ENCODE results near the gene TIGAR.

Gene TIGAR

DNA sequence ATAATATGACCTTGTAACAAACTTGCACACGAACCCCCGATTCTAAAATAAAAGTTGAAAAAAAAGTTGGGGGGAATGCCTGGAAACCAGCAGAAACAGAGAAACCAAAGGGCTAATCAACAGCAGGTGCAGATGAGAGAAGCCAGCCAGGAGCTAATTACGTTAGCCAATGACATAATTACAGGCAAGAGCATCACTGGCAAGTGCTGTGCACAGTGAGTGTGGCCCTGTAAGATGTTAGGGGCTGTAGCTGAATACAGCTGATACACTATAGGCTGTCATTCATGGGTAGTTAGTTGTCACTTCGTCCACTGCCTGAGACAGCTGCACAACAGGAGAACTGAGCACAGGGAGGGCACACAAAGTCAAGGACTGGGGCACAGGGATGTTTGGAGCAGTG lies 65.8 kb downstream of the TIGAR start:
- TF ChIP-seq, protein P1, sequence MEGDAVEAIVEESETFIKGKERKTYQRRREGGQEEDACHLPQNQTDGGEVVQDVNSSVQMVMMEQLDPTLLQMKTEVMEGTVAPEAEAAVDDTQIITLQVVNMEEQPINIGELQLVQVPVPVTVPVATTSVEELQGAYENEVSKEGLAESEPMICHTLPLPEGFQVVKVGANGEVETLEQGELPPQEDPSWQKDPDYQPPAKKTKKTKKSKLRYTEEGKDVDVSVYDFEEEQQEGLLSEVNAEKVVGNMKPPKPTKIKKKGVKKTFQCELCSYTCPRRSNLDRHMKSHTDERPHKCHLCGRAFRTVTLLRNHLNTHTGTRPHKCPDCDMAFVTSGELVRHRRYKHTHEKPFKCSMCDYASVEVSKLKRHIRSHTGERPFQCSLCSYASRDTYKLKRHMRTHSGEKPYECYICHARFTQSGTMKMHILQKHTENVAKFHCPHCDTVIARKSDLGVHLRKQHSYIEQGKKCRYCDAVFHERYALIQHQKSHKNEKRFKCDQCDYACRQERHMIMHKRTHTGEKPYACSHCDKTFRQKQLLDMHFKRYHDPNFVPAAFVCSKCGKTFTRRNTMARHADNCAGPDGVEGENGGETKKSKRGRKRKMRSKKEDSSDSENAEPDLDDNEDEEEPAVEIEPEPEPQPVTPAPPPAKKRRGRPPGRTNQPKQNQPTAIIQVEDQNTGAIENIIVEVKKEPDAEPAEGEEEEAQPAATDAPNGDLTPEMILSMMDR (IDR thresholded peaks at IDR 0.05; ENCODE audit: low read depth, low read length, missing control alignments): no peak
- DNase-seq (ENCODE audit: extremely low read depth, low read depth): no peak
- H3K4me3 ChIP-seq (replicated peaks; ENCODE audit: low read depth, low read length): no peak overlapping the region

DNA sequence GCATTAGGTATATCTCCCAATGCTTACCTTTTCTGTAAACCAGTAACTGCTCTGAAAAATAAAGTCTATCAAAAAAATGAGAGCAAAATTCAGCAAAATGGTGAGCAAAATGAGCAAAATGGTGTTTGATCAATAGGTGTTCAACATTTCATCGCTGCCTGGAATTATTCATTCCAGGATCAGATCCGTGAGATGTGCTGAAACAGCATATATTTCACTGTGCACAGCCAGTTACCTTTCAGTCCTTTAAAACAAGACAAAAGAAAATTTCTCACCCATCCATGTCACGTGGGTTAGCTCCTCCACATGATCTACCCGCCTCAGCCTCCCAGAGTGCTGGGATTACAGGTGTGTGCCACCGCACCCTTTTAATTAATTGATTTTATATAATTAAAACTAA lies 66.6 kb downstream of the TIGAR start:
- TF ChIP-seq, protein P1 (IDR thresholded peaks at IDR 0.05; ENCODE audit: low read depth, low read length, missing control alignments): no peak
- H3K4me3 ChIP-seq (replicated peaks; ENCODE audit: low read depth, low read length): no peak overlapping the region
- no peak for DNase-seq (ENCODE audit: extremely low read depth, low read depth)

DNA sequence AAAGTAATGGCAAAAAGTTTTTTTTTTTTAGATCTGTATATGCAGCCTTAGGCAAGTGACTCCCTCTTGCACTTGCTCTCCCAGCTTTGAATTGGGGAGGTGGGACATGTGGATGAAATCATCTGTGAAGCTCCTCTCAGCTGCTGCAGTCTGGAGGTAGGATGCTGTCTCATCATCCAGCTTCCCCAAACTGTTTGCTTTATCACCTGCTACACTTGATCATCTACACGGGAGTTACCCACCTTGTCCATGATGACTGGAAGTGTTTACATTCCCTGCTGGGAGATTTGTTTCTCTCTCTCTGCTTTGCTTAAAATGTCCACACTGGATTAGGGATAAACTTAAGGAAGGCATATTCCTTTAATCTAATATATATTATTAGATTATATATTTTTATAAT lies 67.0 kb downstream of the TIGAR start:
- TF ChIP-seq, protein P1 (IDR thresholded peaks at IDR 0.05; ENCODE audit: low read depth, low read length, missing control alignments): no peak

DNA sequence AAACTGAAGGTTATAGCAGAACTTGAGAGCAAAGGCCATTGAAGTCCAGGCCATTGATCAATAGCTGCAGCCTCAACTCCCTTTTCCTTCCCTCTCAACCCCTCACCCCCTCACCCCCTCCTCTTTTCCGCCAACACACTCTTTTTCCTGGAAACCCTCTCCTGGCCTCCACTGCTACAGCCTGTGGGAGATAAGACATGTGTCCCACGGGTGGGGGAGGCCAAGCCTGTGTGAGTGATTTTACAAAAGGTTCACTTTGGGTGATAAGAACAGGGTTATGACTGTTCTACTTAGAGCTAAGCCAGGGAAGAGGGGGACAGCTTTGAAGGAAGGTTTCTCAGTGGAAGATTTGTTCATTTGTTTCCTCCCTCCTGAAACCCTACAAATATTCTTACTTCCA lies 67.6 kb downstream of the TIGAR start:
- no peak overlapping the region for H3K4me3 ChIP-seq (replicated peaks; ENCODE audit: low read depth, low read length)
- DNase-seq (ENCODE audit: extremely low read depth, low read depth): no peak
- TF ChIP-seq, protein P1 (IDR thresholded peaks at IDR 0.05; ENCODE audit: low read depth, low read length, missing control alignments): no peak

More for the DNA sequence above, 67.0 kb downstream of the TIGAR start:
- H3K4me3 ChIP-seq (replicated peaks; ENCODE audit: low read depth, low read length): no peak overlapping the region
- DNase-seq (ENCODE audit: extremely low read depth, low read depth): no peak

DNA sequence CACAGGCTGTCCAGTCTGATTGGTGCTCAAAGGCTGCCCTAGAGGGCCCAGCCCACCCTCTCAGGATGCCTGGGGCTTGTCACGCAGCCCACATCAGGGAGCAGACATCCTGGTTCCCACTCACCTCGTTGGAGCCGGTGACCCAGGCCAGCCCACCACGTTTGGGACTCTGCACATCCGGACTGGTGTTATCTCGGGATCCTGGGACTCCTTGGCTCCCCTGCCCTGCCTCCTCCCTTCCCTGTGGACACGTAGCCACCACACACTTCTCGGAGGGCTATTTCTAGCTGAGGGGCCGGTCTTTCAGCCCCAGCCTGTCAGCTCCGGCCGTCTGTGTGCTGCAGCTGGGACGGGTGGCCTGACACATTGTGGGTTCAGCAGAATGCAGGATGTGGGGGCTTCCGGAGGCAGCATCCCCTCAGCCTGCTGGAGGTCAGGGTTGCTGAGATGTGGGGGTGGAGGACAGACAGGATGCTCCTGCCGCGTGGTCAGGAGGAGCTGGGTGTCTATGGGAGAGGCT lies 71.3 kb downstream of the TIGAR start:
- H3K4me3 ChIP-seq (replicated peaks; ENCODE audit: low read depth, low read length): no peak overlapping the region
- TF ChIP-seq, protein P1 (IDR thresholded peaks at IDR 0.05; ENCODE audit: low read depth, low read length, missing control alignments): no peak
- no peak for DNase-seq (ENCODE audit: extremely low read depth, low read depth)

DNA sequence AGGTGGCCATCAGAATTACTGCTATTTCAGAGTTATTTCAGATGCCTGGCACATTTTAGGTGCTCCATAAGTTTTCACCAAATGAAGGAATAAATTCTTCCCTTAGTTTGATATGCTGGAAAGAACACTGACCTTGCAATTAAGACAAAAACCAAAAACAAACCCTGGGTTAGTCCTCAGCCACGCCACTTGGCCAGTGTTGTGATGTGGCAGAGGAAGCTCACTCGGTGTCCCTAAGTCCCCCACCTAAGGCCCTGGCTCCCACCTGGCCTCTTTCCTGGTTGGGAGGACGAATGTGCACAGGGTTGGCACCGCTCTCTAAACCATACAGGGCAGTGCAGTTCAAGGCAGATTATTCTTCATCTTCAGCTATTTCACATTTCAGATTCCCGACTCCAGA lies 72.2 kb downstream of the TIGAR start:
- H3K4me3 ChIP-seq (replicated peaks; ENCODE audit: low read depth, low read length): no peak overlapping the region
- TF ChIP-seq, protein P1 (IDR thresholded peaks at IDR 0.05; ENCODE audit: low read depth, low read length, missing control alignments): no peak
- no peak for DNase-seq (ENCODE audit: extremely low read depth, low read depth)

DNA sequence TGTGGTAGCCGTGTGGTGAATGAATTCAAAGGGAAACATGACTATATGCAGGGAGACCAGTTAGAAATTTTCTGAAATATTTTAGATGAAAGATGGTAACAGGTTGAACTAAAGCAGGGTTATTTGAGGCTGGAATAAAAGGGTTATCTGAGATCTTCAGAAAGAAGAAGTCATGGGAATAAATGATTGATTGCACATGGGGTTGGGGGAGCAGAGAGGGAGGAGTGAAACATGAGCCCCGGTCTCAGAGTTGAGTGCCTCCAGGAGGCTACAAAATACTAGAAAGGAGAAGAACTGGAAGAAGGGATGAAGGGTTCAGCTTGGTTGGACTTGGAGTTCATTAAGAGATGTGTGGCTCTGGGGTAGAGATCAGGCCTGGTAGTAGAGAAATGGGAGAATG lies 74.8 kb downstream of the TIGAR start:
- no peak overlapping the region for H3K4me3 ChIP-seq (replicated peaks; ENCODE audit: low read depth, low read length)
- TF ChIP-seq, protein P1 (IDR thresholded peaks at IDR 0.05; ENCODE audit: low read depth, low read length, missing control alignments): no peak
- DNase-seq (ENCODE audit: extremely low read depth, low read depth): no peak
